Fibroblast of lung (primary cell): ENCODE data around the gene DPP10.

Experiments
- EZH2 ChIP-seq: IDR thresholded peaks from 2 replicates; pipeline ENCODE4 v1.5.1; 2012; ENCODE audit warnings: low read length, control low read depth, mild to moderate bottlenecking; ENCODE audit errors: missing control alignments
- TF ChIP-seq, protein P1 (sequence below), 2 donors: IDR thresholded peaks in 1 of 2; conservative IDR thresholded peaks in 1 of 2; 1 replicate in 1 of 2; 2 replicates in 1 of 2; pipeline ENCODE4 v1.5.1; 2011 to 2012; ENCODE audit warnings: low read length in 2 of 2, control low read depth in 1 of 2, inconsistent platforms in 1 of 2, low read depth in 1 of 2, mild to moderate bottlenecking in 1 of 2

DNA sequence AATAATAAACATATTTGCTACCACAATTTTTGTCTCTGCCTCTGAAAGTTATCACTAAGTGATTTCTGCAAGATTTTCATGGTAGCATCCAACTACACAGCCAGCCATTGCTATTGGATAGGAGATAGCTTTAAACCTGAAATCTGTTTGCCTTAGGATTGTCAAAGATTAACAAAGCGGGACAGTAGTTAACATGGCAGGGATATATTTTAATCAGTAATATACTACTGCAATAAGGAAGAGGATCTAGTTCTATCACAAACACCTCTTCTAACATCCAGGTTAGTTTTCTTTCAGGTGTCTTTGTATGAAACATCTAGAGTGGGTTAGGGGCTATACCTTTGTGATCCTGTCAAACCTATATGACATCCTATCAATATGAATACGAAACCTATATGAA lies 641.3 kb downstream of the DPP10 start:
- TF ChIP-seq, protein P1, sequence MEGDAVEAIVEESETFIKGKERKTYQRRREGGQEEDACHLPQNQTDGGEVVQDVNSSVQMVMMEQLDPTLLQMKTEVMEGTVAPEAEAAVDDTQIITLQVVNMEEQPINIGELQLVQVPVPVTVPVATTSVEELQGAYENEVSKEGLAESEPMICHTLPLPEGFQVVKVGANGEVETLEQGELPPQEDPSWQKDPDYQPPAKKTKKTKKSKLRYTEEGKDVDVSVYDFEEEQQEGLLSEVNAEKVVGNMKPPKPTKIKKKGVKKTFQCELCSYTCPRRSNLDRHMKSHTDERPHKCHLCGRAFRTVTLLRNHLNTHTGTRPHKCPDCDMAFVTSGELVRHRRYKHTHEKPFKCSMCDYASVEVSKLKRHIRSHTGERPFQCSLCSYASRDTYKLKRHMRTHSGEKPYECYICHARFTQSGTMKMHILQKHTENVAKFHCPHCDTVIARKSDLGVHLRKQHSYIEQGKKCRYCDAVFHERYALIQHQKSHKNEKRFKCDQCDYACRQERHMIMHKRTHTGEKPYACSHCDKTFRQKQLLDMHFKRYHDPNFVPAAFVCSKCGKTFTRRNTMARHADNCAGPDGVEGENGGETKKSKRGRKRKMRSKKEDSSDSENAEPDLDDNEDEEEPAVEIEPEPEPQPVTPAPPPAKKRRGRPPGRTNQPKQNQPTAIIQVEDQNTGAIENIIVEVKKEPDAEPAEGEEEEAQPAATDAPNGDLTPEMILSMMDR (conservative IDR thresholded peaks at IDR 0.05 in 1 of 2, IDR thresholded peaks at IDR 0.05 in 1 of 2; ENCODE audit: low read depth in 1 of 2, low read length in 2 of 2) = no peak
- no peak for TF ChIP-seq EZH2
